ENCODE measurements around the gene NHLRC4. TPM values are rescaled to one million over a fixed set of nuclear protein-coding genes. Genes with fewer than 3 reads are reported as not detected.

Gene NHLRC4
- polyA plus RNA-seq, 3 donors = 0.29 to 0.57 (median 0.36) TPM

GRCh38 chr16:615122-615521, 48.3 kb downstream of the NHLRC4 start:
- Mint-ChIP-seq H3K4me3 (no peak overlapping the region), H3K9me3 (peaks cover 0 to 11% (median 0%) of the 10 kb centered on the region in 7 donors), H3K4me1 (peaks cover 5% of the 10 kb centered on the region), H3K36me3 (peaks cover 22 to 52% of the 10 kb centered on the region in 2 donors), H3K27me3 (ENCODE audit: low read depth in 3 of 3) (peaks cover 0 to 2% (median 1%) of the 10 kb centered on the region in 3 donors), H3K27ac (peak overlapping the region in 2 of 7 donors; percentile 0 to 43)
- no peak overlapping the region for H3K9ac ChIP-seq (ENCODE audit: insufficient read depth, low read length, poor library complexity, severe bottlenecking)
- DNase-seq = no peak
- no peak overlapping the region for H3K4me3 ChIP-seq (replicated peaks in 1 of 3; ENCODE audit: low read depth in 2 of 3, low read length in 3 of 3)
- no peaks in the 10 kb centered on the region for H3K27me3 ChIP-seq (ENCODE audit: control insufficient read depth in 2 of 2, insufficient read depth in 2 of 2, low read length in 2 of 2)
- H3K4me2 ChIP-seq (replicated peaks; ENCODE audit: extremely low read depth, low read length, poor library complexity, severe bottlenecking) = no peak overlapping the region
- no peak overlapping the region for H3K27ac ChIP-seq (ENCODE audit: low read depth in 1 of 2, low read length in 2 of 2)
- no peak overlapping the region for H2AFZ ChIP-seq (ENCODE audit: insufficient read depth, low read depth, low read length, poor library complexity, severe bottlenecking)
- H3K36me3 ChIP-seq (replicated peaks in 1 of 2; ENCODE audit: control insufficient read depth in 1 of 2, insufficient read depth in 2 of 2, low read length in 2 of 2) = peaks cover 23 to 40% of the 10 kb centered on the region in 2 donors
- H3K9me3 ChIP-seq (replicated peaks in 1 of 2; ENCODE audit: control insufficient read depth in 1 of 2, insufficient read depth in 1 of 2, low read length in 2 of 2) = no peaks in the 10 kb centered on the region
- H3K79me2 ChIP-seq (ENCODE audit: insufficient read depth, low read length) = peaks cover 67% of the 10 kb centered on the region
- WGBS (ENCODE audit: insufficient coverage) = 96% methylated on average over 4 of the region's 13 CpGs
- peaks cover 81% of the 10 kb centered on the region for H4K20me1 ChIP-seq (ENCODE audit: insufficient read depth, low read length)
- no peak for TF ChIP-seq CTCF (IDR thresholded peaks at IDR 0.05)
- no peaks in the 10 kb centered on the region for H3K4me1 ChIP-seq (ENCODE audit: control insufficient read depth in 1 of 2, insufficient read depth in 2 of 2, low read length in 2 of 2)
- intact Hi-C loops (cut with micrococcal nuclease) = no loop called here

GRCh38 chr16:616733-617586, 50.2 kb downstream of the NHLRC4 start:
- H3K4me1 Mint-ChIP-seq = no peaks in the 10 kb centered on the region

More at GRCh38 chr16:616733-617586, 50.2 kb downstream of the NHLRC4 start:
- H3K36me3 ChIP-seq (replicated peaks in 1 of 2; ENCODE audit: control insufficient read depth in 1 of 2, insufficient read depth in 2 of 2, low read length in 2 of 2) = peaks cover 30 to 49% of the 10 kb centered on the region in 2 donors
- H3K27me3 ChIP-seq (ENCODE audit: control insufficient read depth in 2 of 2, insufficient read depth in 2 of 2, low read length in 2 of 2) = no peaks in the 10 kb centered on the region
- H3K27ac ChIP-seq (ENCODE audit: low read depth in 1 of 2, low read length in 2 of 2) = no peak overlapping the region
- WGBS (ENCODE audit: insufficient coverage) = 97% methylated on average over 25 of the region's 39 CpGs
- H3K9ac ChIP-seq (ENCODE audit: insufficient read depth, low read length, poor library complexity, severe bottlenecking) = no peak overlapping the region
- intact Hi-C loops (cut with micrococcal nuclease) = no loop called here
- Mint-ChIP-seq H3K9me3 (no peaks in the 10 kb centered on the region), H3K36me3 (peaks cover 26 to 59% of the 10 kb centered on the region in 2 donors), H3K27ac (no peak overlapping the region), H3K4me3 (no peak overlapping the region), H3K27me3 (ENCODE audit: low read depth in 3 of 3) (peaks cover 0 to 2% (median 1%) of the 10 kb centered on the region in 3 donors)
- no peaks in the 10 kb centered on the region for H3K4me1 ChIP-seq (ENCODE audit: control insufficient read depth in 1 of 2, insufficient read depth in 2 of 2, low read length in 2 of 2)
- TF ChIP-seq CTCF (IDR thresholded peaks at IDR 0.05) = no peak
- H4K20me1 ChIP-seq (ENCODE audit: insufficient read depth, low read length) = peaks cover 83% of the 10 kb centered on the region
- no peak overlapping the region for H3K4me2 ChIP-seq (replicated peaks; ENCODE audit: extremely low read depth, low read length, poor library complexity, severe bottlenecking)
- H3K4me3 ChIP-seq (replicated peaks in 1 of 3; ENCODE audit: low read depth in 2 of 3, low read length in 3 of 3) = no peak overlapping the region
- H2AFZ ChIP-seq (ENCODE audit: insufficient read depth, low read depth, low read length, poor library complexity, severe bottlenecking) = no peak overlapping the region
- peaks cover 66% of the 10 kb centered on the region for H3K79me2 ChIP-seq (ENCODE audit: insufficient read depth, low read length)
- DNase-seq = no peak
- H3K9me3 ChIP-seq (replicated peaks in 1 of 2; ENCODE audit: control insufficient read depth in 1 of 2, insufficient read depth in 1 of 2, low read length in 2 of 2) = no peaks in the 10 kb centered on the region

Measured in CD14-positive monocyte (primary cell).